Bronchial epithelial cell (primary cell): Measurements from ENCODE around the gene KLHL25. TPM values are rescaled to one million over a fixed set of nuclear protein-coding genes. Genes with fewer than 3 reads are reported as not detected.
A peak's percentile ranks its signal among the peaks of the same experiment; 100 is the strongest.
"Not testable (repeated sequence)": the region's sequence is repeated elsewhere in the genome, so short reads cannot be mapped to it uniquely, and the experiment has no call there.

Source experiments
- DNase-seq: peaks from one replicate; pipeline ENCODE4 v3.0.0-alpha.2; 2010; ENCODE audit warnings: low read depth
- FAIRE-seq: peaks from 2 replicates; lab custom pipeline; 2011; peaks lifted over from hg19 to GRCh38; lab: Jason Lieb, UNC
- H3K27me3 ChIP-seq: 2 replicates; pipeline ENCODE4 v1.5.1; 2011; ENCODE audit warnings: low read length; ENCODE audit not compliant: control insufficient read depth, insufficient read depth
- H3K36me3 ChIP-seq: 2 replicates; pipeline ENCODE4 v1.5.1; 2011; ENCODE audit warnings: low read length; ENCODE audit not compliant: control insufficient read depth, insufficient read depth
- H3K4me3 ChIP-seq: 2 replicates; pipeline ENCODE4 v1.5.1; 2011; ENCODE audit warnings: mild to moderate bottlenecking, low read depth, low read length, control low read depth
- total RNA-seq: library from RNA; depleted of rRNA; stranded (reverse); fragments of >200 nt; gene quantifications from 2 replicates; pipeline ENCODE4 v1.2.1, GENCODE V29; 2014
- TF ChIP-seq, protein P1 (sequence below): IDR thresholded peaks from 2 replicates; pipeline ENCODE4 v1.5.1; 2011; ENCODE audit warnings: mild to moderate bottlenecking, moderate library complexity, low read length, control low read depth, inconsistent platforms; ENCODE audit not compliant: insufficient read depth, severe bottlenecking

The KLHL25 gene
- total RNA-seq, 1 donor from 2014 or later: 4.7 TPM

DNA sequence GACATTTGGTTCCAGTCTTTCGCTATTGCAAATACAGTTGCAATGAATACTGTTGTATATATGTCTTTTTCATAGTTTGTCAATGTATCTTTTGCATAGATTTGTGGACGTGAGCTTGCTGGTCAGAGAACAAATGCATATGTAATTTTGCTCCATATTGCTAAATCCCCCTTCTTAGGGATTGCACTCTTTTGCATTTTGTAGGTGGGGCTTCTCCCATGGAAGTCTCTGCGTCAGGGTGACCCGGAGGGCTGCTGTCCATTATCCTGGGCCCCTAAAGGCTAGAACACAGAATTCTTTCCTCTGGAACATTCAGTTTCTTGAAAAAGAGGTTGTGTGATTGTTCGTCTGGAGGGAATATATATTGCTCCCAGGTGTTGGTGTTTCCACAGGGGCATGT lies 25.2 kb upstream of the KLHL25 start:
- Histone ChIP-seq H3K4me3 (no peak overlapping the region), H3K36me3 (no peaks in the 10 kb centered on the region), H3K27me3 (no peaks in the 10 kb centered on the region)
- no peak for FAIRE-seq
- DNase-seq: no peak
- TF ChIP-seq, protein P1, sequence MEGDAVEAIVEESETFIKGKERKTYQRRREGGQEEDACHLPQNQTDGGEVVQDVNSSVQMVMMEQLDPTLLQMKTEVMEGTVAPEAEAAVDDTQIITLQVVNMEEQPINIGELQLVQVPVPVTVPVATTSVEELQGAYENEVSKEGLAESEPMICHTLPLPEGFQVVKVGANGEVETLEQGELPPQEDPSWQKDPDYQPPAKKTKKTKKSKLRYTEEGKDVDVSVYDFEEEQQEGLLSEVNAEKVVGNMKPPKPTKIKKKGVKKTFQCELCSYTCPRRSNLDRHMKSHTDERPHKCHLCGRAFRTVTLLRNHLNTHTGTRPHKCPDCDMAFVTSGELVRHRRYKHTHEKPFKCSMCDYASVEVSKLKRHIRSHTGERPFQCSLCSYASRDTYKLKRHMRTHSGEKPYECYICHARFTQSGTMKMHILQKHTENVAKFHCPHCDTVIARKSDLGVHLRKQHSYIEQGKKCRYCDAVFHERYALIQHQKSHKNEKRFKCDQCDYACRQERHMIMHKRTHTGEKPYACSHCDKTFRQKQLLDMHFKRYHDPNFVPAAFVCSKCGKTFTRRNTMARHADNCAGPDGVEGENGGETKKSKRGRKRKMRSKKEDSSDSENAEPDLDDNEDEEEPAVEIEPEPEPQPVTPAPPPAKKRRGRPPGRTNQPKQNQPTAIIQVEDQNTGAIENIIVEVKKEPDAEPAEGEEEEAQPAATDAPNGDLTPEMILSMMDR: no peak

DNA sequence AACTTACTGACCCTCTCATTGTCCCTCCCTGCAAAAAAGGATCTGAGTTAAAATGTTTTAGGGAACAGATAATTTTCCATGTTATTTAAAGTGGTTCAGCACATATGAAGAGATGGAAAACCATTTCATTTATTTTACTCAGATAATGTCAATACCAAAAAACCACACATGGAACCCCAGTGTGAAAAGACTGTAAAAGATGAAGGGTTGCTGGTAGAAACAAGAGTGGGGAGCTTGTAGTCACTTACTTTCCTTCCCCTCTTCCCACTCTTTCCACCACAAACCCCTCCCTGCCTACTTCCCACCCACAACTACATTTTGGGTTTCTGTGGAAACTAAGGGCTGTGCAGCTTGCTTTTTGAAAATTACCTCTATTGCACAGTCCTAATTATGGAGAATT lies 18.5 kb upstream of the KLHL25 start:
- no peaks in the 10 kb centered on the region for H3K36me3 ChIP-seq
- TF ChIP-seq, protein P1: no peak
- FAIRE-seq (no peak), DNase-seq (no peak)
- H3K27me3 ChIP-seq: no peaks in the 10 kb centered on the region
- H3K4me3 ChIP-seq: no peak overlapping the region

DNA sequence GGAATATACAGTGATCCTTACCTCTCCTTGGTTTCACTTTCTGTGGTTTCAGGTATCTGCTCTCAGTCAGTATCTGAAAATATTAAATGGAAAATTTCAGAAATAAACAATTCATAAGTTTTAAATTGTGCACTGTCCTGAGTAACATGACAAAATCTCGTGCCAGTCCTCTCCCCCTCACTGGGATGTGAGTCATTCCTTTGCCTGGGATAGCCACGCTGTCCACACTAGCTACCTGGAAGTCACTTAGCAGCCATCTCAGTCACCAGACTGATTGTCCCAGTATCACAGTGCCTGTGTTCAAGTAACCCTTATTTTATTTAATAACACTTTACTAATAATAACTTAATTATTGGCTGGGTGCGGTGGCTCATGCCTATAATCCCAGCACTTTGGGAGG lies 15.3 kb upstream of the KLHL25 start:
- no peaks in the 10 kb centered on the region for H3K36me3 ChIP-seq
- TF ChIP-seq, protein P1: no peak
- DNase-seq (peak; percentile 33), FAIRE-seq (no peak)
- H3K27me3 ChIP-seq: no peaks in the 10 kb centered on the region
- H3K4me3 ChIP-seq: no peak overlapping the region

DNA sequence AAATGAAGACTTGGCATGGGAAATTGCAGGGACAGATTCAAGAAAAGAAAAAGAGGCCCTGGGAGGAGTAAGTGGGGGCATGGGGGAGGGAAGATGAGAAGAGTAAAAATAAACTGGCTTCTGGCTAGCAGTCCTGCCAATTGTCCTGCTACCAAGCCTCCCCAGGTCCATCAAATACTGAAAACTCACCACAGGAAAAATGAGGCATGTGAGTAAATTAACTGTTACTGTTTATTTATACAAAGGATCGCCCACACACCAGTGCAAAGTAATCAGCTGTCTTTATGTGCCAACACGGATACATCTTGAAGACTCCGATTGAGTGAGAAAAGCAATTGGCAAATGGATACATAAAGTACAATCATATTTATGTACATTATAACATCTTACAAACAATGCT lies 10.7 kb upstream of the KLHL25 start:
- Histone ChIP-seq H3K27me3 (no peaks in the 10 kb centered on the region), H3K36me3 (no peaks in the 10 kb centered on the region), H3K4me3 (no peak overlapping the region)
- no peak for DNase-seq
- FAIRE-seq: no peak
- TF ChIP-seq, protein P1: no peak

DNA sequence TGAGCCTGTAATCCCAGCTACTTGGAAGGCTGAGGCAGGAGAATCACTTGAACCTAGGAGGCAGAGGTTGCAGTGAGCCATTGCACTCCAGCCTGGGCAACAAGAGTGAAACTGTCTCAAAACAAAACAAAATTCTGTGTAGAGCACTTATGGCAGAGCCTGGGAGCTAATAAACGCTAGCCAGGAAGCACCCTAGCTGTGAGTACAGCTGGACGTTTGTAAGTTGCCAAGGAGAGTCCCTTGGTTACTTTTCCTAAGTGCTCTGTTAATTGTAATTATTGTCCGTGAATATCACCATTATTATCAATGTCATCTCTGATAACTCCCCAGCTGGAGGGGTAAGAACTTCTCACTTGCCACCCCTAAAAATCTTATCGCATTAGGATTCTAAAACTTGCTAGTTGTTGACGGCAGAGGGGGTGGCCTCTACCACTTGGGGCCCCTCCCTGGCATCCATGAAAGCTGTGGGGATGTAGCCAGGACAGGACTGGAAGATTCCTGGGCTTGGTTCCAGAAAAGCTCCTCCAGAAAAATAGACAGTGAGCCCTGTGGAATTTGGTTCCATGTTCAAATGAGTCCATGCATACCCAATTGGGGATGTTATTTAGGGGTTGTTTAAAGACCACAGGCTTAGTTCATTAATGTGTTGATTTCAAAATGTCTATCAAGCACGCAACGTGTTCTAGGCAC lies 9.9 kb upstream of the KLHL25 start:
- DNase-seq: no peak
- Histone ChIP-seq H3K27me3 (no peaks in the 10 kb centered on the region), H3K36me3 (no peaks in the 10 kb centered on the region), H3K4me3 (no peak overlapping the region)
- TF ChIP-seq, protein P1: no peak
- no peak for FAIRE-seq

DNA sequence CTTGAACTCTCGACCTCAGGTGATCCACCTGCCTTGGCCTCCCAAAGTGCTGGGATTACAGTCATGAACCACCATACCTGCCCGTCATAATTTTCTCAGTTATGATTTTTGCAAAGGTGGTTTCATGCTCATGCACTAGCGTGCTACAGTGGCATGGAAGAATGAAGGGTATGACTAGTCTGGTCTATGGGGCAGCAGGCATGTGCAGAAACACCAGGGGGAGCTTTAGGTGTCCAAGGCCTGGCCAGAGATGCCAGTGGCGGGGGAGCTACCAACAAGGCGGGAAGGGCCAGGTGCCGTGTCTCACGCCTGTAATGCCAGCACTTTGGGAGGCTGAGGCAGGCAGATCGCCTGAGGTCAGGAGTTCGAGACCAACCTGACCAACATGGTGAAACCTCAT lies 7.9 kb upstream of the KLHL25 start:
- H3K4me3 ChIP-seq, H3K36me3 ChIP-seq, H3K27me3 ChIP-seq, DNase-seq, FAIRE-seq: not testable (repeated sequence)
- TF ChIP-seq, protein P1: peak; percentile 7
